Activated gamma-delta T cell treated with Interleukin-2 at 50 U/mL for 16 hours (primary cell): ENCODE data around the gene MICU2.
A peak's percentile ranks its signal among the peaks of the same experiment; 100 is the strongest.

Experiments used
- DNase-seq: peaks from one replicate; pipeline ENCODE4 v3.0.0-alpha.2; 2020

MICU2 gene

DNA sequence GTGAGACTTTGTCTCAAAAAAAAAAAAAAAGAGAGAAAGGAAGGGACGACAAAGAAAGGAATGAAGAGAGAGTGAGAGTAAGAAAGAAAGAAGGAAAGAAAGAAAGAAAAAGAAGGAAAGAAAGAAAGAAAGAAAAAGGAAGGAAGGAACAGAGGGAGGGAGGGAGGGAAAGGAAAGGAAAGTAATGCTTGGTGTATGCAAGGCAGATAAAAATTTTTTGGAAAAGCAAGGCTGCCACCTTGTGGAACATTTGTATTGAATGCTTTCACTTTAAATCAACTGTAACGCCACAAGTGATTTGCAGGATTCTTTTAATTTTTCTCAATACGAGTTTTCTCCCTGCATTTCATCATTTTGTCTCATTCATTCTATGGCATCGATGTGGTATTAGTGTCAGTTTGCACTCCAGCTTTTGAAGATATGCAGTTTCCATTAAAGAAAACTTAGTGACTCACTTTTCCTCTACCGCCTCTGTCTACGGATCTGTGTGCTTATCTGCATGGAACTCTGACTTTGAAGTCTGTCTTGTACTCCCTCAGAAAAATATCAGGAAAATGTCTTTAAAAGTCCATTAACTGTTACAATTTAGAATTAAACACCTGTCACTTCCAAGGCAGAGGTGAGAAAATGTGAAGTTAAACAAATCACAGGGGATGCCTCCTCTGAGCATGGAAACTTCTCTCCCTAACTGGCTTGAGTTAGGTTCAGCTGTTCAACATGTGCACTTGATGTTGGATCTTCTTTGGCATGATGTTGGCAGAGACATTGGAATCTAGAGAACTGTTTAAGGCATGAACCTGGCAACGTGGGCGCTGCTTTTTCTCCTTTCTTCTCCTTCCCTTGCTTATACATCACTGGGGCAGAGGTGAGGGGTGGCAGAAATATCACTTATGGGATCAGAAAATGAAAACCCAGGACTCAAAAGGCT, 124.8 kb downstream of the MICU2 start:
- DNase-seq, result peak; percentile 52

DNA sequence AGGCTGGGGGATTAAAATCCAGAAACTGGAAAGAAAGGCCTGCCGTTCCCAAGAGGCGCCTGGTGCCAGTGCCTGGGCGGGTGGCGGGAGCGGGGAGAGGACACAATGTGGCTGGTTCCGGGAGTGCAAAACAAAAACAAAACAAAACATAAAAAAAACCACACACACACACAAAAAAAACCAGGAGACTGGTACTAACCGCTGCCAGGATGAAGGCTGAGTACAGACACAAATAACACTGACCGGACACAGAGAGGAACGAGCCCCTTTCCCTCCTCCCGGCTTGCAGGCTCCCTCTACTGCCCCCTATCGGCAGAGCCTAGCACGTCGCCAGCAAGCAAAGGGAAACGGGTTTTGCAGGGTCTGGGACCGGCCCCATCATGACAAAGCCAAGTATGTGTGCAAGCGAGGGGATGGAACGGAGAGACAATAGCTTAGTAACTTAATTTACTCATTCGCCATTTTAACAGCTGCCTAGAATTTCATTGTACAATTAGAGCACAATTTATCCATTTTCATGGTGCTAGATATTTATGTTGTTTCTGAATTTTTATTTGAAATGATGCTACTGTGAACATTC, 127.0 kb downstream of the MICU2 start:
- DNase-seq, result peak; percentile 80

DNA sequence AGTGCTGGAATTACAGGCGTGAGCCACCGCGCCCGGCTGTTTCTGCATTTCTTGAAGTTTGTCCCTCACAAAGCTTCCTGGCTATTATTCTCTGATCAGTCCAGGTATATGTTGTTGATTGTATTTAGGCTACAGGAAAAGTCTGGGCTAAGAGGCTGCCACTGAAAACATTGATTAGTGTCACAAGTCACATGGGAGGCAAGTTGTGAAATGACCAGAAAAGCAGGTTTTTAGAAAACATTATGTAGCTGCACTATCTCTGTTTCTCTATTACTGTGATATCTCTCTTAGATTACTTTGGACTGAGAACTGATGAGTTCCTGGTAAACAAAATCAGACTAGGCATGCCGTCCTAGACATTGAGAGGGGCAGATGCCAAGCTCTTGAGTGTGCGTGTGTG, 128.9 kb downstream of the MICU2 start:
- DNase-seq, result no peak

DNA sequence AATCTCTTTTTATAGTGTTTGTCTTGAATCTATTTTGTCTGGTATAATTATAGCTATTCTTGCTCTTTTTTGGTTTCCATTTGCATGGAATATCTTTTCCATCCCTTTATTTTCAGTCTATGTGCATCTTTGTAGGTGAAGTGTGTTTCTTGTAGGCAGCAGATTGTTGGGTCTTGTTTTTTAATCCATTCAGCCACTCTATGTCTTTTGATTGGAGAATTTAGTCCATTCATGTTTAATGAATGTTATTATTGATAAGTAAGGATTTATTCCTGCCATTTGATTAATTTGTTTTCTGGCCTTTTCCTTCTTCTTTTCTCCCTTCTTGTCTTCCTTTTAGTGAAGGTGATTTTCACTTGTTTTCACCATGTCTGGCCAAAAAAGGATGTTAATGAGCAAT, 133.2 kb downstream of the MICU2 start:
- DNase-seq, result no peak

DNA sequence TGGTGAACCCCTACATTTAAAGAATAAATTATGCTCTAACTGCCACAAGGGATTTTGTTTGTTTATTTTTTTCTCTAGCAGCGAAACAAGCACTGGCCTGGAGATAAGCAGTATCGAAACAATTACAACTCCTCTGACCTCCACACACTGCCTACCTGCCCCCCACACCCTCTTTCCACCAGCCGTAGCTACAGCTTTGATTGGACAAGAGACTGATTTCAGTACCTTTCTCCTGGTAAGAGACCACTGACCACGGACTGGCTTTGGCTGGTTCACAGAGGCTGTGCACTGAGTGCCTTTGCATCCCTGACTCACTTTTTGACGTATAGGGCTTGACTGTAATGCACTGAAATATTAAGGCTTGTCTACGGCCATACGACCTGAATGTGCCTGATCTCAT, 137.4 kb downstream of the MICU2 start:
- DNase-seq, result no peak

DNA sequence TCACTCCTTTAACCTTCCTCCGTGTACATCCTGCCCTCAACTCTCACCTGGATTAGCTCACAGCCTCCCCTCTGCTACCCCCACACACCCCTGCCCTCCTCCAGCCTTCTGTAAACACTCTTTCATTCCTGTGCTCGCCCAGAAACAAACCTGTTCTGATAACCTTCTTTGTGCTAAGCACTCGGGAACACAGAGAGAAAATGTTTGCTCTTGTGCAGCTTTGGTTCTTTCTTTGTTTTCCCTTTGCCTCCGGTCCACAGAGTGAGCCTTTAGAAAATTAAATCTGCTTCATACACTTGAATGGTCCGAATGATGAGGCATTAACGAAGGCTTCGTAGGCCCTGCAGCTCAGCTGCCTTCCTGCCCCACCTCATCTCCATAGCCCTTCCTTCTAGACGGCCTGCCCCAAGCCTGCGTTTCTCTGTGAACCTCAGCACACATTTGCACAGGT, 138.2 kb downstream of the MICU2 start:
- DNase-seq, result no peak

DNA sequence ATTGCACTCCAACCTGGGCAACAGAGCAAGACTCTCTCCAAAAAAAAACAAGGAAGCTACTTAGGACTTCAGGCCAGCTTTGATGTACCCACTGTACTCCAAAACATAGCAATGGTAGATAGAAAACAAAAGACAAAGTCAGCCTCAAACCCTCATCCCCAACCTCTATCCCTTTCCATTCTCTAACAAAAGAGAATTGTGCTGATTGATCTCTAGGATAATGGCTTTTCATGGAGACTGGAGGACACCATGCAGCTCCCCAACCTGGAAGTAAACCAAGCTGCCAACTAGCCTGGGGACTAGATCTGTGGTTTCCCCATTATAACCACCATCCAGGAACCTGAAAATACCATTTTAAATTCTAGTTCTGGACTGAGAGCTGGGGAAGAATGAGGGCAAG, 140.5 kb downstream of the MICU2 start:
- no peak for DNase-seq

DNA sequence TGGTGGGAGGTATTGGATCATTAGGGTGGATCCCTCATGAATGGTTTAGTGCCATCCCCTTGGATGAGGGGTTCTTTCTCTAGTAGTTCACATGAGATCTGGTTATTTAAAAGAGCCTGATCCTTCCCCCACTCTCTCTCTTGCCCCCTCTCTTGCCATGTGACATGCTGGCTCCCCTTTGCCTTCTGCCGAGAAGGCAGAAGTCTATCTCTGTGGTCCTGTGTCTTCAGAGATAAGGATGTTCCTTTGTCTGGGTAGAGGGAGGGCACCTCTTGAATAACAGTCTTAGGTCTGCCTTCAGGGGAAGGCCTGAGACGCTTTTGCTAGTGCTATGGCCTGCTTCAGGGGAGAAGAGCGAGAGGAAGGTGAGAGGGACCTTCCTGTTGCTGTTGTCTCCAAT, 142.8 kb downstream of the MICU2 start:
- DNase-seq, result no peak

DNA sequence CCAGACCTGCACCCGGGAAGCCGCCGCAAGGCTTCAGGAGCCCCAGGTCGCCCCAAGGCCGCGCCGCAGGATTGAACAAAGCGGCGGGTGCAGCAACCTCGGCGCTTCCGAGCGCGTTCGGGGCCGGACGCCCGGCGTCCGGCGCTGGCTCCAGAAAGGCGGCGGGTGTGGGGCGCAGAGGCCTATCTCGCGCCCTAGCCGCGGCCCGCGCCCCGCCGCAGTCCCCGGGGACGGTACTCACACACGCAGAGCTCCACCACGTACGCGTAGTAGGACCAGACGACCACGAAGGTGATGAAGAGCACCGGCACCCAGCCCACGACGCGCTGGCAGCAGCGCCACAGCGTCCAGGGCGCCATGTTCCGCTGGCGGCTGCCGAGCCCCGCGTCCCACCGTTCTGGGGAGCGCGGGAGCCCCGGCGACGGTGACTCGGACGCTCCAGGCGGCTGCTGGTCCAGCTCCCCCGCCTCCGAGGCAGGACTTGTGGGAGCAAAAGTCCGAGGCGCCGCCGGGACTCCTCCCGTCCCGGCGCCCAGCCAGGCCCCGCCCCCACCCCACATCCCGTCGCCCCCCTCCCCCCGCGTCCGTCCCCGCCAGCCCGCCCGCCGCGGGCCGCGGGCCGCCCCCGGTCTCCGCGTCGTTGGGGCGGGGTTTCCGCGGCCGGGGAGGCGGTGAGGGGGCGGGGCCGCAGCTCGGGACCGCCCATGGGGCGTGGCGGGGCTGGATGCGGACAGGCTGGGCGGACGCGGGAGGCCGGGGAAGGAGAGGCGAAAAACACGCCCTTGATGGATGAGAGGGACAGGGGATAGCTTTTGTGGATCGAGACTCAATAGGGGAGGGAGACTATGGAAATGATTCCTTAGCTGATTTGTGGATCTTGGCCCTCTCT, 144.9 kb downstream of the MICU2 start, which contains the start of gene ZDHHC20:
Gene ZDHHC20, minus strand, starts transcription at position 491 of the 889 bp plus-strand sequence. Its CDS starts 132 bp downstream, at position 359.
- DNase-seq, result peak; percentile 89

DNA sequence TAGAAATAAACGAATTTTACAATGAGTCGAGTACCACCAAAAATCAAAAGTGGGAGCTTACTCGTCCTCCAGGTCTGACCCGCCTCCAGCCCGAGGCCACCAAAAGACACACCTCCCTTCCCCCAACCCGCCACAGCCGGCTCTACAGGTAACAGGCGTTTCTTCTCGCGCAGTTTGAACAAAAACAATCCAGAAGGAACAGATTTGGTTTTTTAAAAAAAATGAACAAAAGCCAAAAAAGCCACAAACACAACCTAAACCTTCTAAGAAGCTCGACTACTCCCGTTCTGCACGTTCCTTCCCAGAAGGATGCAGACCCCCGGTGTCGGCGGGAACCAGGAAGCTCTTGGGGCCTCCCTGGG, 145.5 kb downstream of the MICU2 start:
- peak; percentile 52 for DNase-seq

DNA sequence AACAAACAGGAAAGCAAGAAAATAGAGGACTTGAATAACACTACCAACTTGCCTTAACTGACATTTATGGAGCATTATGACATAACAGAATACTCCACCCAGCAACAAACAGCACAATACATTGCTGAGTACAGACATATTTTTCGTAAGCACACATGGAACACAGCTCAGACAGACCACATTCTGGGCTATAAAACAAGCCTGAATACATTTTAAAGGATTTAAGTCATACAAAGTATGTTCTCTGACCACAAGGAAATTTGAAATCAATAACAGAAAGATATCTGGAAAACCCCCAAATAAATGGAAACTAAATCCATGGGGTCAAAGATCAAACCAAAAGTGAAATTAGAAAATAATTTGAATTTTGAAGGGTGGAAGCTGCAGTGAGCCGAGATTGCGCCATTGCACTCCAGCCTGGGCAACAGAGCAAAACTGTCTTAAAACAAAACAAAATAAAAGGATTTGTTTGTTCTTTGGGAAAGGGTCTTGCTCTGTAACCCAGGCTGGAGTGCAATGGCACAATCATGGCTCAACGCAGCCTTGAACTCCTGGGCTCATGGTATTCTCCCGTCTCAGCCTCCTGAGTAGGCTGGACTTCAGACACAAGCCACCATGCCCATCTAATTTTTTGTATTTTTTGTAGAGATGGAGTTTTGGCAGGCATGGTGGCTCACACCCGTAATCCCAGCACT, 150.4 kb downstream of the MICU2 start:
- no peak for DNase-seq

DNA sequence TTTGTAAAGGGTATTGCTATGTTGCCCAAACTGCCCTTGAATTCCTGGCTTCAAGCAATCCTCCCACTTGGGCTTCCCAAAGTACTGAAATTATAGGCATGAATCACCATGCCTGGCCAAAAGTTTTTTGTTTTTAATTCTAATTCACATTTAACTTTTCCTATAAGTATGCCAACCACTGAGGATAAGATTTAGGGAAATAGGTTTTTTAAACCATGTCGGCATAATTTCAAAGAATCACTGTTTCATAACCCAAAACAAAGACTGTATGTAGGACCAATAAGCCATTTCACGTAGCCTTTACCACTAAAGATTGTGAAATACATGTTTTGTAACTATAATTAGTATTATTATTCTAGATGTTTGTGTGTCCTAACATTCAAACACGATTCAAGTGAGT, 153.0 kb downstream of the MICU2 start:
- DNase-seq, result no peak

DNA sequence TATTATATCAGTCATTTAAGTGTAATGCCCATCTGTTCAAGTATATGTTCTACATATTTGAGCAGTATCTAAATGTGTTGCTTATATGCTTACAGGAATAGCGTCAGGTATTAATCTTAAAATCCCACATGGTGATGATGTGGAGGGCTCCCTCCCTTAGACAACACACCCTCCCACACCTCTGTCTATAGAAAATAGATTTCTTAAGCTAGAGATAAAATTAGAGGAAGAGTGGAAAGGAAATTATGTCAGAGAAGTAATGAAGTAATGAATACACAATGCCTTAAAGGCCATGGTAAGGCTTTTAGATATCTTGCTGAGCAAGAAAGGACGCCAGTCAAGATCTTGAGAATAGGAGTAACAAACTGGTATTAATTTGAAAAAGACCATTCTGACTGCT, 157.3 kb downstream of the MICU2 start:
- DNase-seq, result no peak

DNA sequence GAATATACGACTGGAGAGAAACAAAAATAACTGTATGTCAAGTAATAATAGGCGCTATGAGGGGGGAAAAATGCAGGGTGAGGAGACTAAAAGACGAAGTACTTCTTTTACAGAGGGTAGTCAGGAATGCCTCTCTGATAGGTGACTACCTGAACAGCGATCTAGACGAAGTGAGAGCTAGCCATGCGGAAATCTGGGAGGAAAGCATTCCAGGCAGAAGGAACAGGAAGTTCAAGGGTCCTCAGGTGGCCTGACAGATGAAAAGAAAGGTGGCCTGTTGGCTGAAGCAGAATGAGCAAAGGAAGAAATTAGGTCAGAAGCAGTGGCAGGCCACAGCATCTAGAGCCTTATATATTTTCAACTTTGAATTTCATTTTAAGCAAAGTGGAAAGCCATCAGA, 158.2 kb downstream of the MICU2 start:
- no peak for DNase-seq

DNA sequence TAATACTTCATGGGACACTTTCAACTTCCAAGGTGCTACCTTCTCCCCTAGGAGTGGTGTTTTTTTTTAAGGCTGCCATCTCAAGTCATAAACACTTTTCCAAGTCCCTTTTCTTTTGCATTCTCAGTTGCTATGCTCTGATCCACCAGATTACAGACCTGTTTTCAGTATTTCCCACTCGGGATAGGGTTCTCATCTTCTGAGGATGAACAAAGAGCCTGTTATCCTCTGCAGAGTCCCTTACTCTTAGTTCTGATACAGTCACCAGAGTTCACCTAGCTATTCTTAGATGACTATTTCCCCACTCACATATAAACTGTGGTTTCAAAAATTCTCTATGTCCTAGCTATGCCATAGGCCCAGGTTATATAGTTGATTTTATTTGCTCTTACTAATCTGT, 160.8 kb downstream of the MICU2 start:
- DNase-seq, result no peak
